ENCODE measurements around the gene ROR1.

DNA sequence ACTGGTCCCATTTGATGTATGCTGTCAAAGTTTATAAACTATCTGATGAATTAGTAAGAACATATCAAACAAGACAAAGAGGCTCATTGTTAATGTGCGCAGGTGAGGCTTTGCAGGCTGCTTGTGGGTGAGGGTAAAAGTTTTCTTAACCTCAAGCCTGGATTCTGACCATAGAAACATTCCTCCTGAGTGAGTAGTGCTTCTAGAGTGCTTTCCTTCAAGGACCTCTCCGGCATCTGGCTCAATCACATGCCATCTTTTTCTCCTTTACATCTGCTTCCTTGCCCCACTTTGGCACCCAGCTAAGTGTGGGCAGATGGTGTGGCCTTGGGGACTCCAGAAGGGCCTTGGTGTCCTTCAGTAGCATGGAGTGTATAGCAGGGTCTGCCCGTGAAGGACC lies 104.0 kb downstream of the ROR1 start:
- TF ChIP-seq, protein P1, sequence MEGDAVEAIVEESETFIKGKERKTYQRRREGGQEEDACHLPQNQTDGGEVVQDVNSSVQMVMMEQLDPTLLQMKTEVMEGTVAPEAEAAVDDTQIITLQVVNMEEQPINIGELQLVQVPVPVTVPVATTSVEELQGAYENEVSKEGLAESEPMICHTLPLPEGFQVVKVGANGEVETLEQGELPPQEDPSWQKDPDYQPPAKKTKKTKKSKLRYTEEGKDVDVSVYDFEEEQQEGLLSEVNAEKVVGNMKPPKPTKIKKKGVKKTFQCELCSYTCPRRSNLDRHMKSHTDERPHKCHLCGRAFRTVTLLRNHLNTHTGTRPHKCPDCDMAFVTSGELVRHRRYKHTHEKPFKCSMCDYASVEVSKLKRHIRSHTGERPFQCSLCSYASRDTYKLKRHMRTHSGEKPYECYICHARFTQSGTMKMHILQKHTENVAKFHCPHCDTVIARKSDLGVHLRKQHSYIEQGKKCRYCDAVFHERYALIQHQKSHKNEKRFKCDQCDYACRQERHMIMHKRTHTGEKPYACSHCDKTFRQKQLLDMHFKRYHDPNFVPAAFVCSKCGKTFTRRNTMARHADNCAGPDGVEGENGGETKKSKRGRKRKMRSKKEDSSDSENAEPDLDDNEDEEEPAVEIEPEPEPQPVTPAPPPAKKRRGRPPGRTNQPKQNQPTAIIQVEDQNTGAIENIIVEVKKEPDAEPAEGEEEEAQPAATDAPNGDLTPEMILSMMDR (IDR thresholded peaks at IDR 0.05), result no peak
- TF ChIP-seq EP300 (IDR thresholded peaks at IDR 0.05) (no peak), POLR2A (IDR thresholded peaks at IDR 0.05) (no peak)

All from suprapubic skin (tissue), 3 donors.